Endometrial microvascular endothelial cells (primary cell): ENCODE results near the gene MROH8. TPM values are rescaled to one million over a fixed set of nuclear protein-coding genes. Genes with fewer than 3 reads are reported as not detected.
"Not testable (repeated sequence)": the region's sequence is repeated elsewhere in the genome, so short reads cannot be mapped to it uniquely, and the experiment has no call there.

Experiments
- in situ Hi-C: cut with HindIII; loops from 2 replicates; pipeline ENCODE4 v1.10.0; 2017; ENCODE audit warnings: low sequenced_read_pairs, low pct_unique_long_range_greater_than_20kb; ENCODE audit errors: inconsistent ontology term
- total RNA-seq: library from RNA; depleted of rRNA; stranded (reverse); fragments of >200 nt; gene quantifications from one replicate; pipeline ENCODE4 v1.2.3, GENCODE V29; 2015; ENCODE audit errors: inconsistent ontology term

The MROH8 gene
- total RNA-seq, 1 donor from 2014 or later = 0.37 TPM

- in situ Hi-C loops = no loop called here
Measured at GRCh38 chr20:37111926-37112455, 67.4 kb downstream of the MROH8 start.

DNA sequence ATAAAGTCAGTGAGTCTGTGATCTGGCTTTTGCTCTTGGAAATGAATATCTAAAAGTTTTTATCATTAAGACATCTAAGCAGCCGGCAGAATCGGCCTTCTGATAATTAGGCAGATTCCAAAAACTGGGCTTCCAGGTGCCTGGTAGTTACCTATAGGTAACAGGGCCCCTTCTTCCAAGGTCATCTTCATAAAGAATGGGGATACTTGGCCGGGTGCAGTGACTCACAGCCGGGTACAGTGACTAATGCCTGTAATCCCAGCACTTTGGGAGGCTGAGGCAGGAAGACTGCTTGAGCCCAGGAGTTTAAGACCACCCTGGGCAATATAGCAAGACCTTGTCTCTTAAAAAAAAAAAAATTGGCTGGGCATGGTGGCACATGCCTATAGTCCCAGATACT lies 70.7 kb downstream of the MROH8 start:
- in situ Hi-C loops = no loop called here

DNA sequence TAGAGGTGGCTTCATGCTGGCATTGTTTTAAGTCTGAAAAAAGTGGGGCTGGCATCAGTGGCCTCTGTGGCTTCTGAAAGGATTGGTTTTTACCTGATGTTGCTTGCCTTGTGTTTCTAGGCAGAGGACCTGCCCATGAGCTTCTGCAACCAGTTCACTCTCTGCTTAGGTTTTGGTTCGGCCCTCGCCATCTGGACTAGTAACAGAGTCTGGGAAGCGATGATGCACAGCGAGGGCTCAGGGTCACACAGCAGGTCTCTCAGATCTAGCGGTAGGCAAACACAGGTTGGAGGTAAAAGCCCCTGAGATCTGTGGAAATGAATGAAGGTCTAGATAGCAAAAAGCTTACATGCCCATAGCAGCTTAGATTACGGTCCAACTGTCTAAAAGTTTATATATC lies 76.8 kb downstream of the MROH8 start:
- in situ Hi-C loops = no loop called here

DNA sequence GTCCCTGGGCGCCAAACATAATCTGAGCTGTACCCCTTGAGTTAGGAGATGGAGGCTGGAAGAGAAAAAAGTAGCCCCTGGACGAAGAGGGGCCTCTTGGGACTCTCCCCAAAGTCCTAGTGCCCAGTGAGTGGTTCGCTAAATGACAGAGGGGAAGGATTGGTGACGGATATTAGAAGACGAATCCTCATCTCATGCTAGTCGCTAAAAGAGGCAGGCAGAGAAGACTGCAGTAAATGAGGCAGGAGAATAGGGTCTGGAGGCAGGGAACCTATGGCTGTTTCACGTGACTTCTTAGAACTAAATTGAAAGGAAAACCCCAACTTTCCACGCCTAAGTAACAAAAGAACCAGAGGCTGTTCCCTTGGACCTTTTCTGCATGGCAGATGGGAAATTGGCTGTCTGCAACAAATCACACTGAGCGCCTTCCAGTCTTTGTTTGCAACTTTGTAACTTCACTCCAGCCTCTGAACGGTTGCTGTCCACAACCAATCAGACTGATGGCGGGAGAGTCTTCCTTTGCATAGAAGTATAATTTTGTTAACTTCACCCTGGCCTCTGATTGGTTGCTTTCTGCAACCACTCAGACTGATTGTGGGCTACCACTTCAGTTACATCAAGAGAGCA lies 82.8 kb downstream of the MROH8 start:
- in situ Hi-C loops = no loop called here

- in situ Hi-C loops = no loop called here
Measured at GRCh38 chr20:37095599-37096414, 83.5 kb downstream of the MROH8 start, which contains the start of gene RBL1. TSS of gene RBL1 (minus strand) at chr20:37095997. CDS start at chr20:37095928, 69 bp downstream.

GRCh38 chr20:37095108-37095598 lies 84.2 kb downstream of the MROH8 start:
- in situ Hi-C loops = no loop called here

- in situ Hi-C loops = no loop called here
Measured at GRCh38 chr20:37090407-37090806, 88.9 kb downstream of the MROH8 start.

GRCh38 chr20:37081717-37082289 lies 97.5 kb downstream of the MROH8 start:
- in situ Hi-C loops = no loop called here

DNA sequence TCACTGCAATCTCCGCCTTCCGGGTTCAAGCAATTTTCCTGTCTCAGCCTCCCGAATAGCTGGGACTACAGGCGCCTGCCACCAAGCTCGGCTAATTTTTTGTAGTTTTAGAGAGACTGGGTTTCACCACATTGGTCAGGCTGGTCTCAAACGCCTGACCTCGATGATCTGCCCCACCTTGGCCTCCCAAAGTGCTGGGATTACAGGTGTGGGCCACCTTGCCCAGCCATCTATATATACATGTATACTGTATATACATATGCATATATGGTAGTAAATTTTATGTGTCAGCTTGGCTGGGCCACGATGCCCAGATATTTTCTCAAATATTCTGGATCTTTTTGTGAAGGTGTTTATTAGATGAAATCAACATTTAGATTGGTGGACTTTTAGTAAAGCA lies 102.3 kb downstream of the MROH8 start:
- in situ Hi-C loops = no loop called here

DNA sequence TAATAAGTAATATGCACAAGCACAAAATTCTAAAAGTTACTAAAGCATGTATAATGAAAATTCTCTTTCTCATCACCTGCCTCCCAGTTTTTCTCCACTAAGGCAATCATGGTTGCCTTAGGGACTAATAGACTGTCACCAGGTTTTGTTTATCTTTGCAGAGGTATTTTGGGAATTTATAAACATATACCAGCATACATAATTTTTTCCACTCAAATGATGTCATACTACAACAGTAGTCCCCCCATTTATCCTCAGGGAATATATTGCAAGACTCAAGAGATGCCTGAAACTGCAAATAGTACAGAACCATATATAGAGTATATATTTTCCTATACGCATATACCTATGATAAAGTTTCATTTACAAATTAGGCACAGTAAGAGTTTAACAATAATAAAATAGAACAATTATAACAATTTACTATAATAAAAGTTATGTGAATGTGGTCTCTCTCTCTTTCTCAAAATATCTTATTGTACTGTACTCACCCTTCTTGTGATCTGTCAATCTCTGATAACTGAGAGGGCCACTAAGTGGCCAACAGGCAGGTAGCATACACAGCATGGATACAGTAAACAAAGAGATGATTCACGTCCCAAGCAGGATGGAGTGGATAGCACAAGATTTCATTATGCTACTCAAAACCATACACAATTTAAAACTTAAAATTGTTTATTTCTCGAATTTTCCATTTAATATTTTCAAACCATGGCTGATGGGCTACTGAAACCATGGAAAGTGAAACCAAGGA lies 103.2 kb downstream of the MROH8 start:
- in situ Hi-C loops = no loop called here

DNA sequence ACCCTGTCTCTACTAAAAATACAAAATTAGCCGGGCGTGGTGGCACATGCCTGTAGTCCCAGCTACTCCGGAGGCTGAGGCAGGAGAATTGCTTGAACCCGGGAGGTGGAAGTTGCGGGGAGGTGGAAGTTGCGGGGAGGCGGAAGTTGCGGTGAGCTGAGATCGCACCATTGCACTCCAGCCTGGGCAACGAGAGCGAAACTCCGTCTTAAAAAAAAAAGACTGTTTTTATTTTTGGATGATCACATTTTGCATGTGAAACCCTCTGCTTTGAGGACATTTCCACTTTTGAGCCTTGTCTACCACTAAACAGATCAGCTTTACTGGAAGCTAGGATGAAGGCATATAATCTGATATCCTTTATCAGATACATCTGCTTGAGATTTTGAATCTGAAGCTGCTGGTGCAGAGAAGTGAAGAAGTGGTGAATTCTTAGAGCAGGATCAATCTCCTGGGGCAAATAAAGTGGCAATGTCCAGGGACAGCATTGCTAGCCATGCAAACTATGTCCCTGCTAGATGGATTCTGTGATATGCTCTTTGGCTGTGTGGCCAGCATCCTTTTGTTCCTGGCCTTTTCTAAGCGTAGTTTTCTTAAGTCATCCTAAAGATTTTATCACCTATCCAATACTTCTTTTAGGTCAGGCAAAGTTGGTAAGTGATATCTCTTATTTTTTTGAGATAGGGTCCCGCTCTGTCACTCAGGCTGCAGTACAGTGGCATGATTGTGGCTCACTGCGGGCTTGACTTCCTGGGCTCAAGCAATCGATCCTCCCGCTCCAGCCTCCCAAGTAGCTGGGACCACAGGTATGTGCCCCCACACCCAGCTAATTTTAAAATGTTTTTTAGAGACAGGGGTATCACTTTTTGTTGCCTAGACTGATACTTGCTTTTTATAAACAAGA lies 106.8 kb downstream of the MROH8 start:
- in situ Hi-C loops = no loop called here

DNA sequence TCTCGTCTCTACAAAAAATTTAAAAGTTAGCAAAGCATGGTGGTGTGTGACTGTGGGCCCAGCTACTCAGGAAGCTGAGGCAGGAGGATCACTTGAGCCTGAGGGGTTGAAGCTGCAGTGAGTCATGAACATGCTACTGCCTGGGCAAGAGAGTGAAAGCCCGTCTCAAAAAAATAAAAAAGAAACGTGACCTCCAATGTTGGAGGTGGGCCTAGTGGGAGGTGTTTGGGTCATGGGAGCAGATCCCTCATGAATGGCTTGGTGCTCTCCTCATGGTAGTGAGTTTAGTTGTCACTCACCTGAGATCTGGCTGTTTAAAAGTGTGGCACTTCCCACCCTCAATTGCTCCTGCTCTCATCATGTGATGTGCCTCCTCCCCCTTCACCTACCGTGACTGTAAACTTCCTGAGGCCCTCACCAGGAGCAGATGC lies 107.9 kb downstream of the MROH8 start:
- in situ Hi-C loops = no loop called here

GRCh38 chr20:37069563-37069962 lies 109.8 kb downstream of the MROH8 start:
- in situ Hi-C loops = not testable (repeated sequence)

DNA sequence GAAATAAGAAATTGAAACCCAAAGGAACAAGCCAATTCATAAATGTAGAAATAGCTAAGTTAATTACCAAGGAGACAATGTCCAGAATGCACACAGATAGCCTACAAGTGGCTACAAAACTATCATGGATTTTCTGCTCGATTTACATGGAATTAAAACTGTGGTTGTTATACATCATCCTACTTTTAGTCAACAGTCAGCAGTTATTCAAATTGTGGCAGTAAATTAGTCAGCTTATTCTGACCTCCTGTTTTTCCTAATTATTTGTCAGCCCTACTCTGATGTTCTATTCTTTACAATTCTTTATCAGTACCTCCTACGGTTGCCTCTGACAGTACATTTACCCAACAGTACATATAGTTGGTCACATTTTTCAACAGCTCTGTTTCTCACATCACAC lies 113.2 kb downstream of the MROH8 start:
- in situ Hi-C loops = no loop called here

GRCh38 chr20:37055276-37055675 lies 124.1 kb downstream of the MROH8 start:
- in situ Hi-C loops = no loop called here

DNA sequence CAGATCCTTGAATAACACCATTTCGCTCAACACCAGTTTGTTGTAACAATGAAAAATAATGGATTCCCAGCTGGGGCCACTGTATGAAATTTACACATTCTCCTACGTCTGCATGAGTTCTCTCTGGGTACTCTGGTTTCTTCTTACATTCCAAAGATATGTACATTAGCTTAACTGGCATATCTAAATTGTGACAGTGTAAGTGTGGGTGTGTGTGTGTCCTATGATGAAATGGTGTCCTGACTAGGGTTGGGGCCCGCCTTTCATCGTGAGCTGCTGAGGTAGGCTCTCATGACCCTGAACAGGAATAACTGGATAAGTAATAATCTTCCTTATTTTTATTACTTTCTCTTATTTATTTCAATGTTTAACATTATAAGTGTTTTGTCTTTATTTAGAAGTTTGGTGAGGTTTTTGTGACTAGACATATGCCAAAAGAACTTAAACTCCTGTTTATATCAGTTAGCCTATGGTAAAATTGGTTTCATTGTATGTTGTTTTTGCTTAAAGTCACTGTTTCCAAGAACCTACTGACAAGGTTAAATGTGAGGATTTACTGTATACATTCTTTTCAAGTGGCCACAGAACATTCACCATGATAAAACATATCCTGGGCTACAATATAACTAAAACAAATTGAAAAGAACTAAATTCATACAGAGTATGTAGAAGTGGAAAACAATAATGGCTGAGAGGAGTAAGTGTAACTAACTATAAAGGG lies 126.0 kb downstream of the MROH8 start:
- in situ Hi-C loops = no loop called here
